Fibroblast of mammary gland (primary cell): ENCODE measurements around the gene SH3RF3.

ENCODE experiments used
- DNase-seq: peaks from one replicate; pipeline ENCODE4 v3.0.0-alpha.2; 2010; ENCODE audit warnings: low read depth
- H3K4me3 ChIP-seq: 2 replicates; pipeline ENCODE4 v1.5.1; 2011; ENCODE audit warnings: low read depth, mild to moderate bottlenecking, low read length, moderate library complexity; ENCODE audit not compliant: control insufficient read depth
- CTCF ChIP-seq: conservative IDR thresholded peaks from 2 replicates; pipeline ENCODE4 v1.5.1; 2011; ENCODE audit warnings: low read depth, low read length, inconsistent platforms; ENCODE audit not compliant: control insufficient read depth, insufficient read depth

Gene SH3RF3

GRCh38 chr2:109098251-109098920 is 30.6 kb upstream of the SH3RF3 start:
- H3K4me3 ChIP-seq: no peak overlapping the region
- no peak for TF ChIP-seq CTCF
- peak; percentile 19 for DNase-seq

GRCh38 chr2:109098921-109099273 is 30.1 kb upstream of the SH3RF3 start:
- DNase-seq: no peak
- no peak overlapping the region for H3K4me3 ChIP-seq
- no peak for TF ChIP-seq CTCF

- no peak for DNase-seq
- no peak overlapping the region for H3K4me3 ChIP-seq
- no peak for TF ChIP-seq CTCF
Observed at GRCh38 chr2:109102588-109103233, 26.3 kb upstream of the SH3RF3 start.

- DNase-seq: no peak
- no peak overlapping the region for H3K4me3 ChIP-seq
- TF ChIP-seq CTCF: no peak
Observed at GRCh38 chr2:109105113-109105512, 23.9 kb upstream of the SH3RF3 start.

- TF ChIP-seq CTCF: no peak
- H3K4me3 ChIP-seq: no peak overlapping the region
- DNase-seq: no peak
Observed at GRCh38 chr2:109108740-109109139, 20.3 kb upstream of the SH3RF3 start.

- no peak for DNase-seq
- no peak overlapping the region for H3K4me3 ChIP-seq
- no peak for TF ChIP-seq CTCF
Observed at GRCh38 chr2:109109342-109109741, 19.7 kb upstream of the SH3RF3 start.
